ENCODE data around the gene FAM117B. TPM values are rescaled to one million over a fixed set of nuclear protein-coding genes. Genes with fewer than 3 reads are reported as not detected.

FAM117B gene
- total and polyA plus RNA-seq, 7 donors = 3.6 to 8.9 (median 4.6) TPM

DNA sequence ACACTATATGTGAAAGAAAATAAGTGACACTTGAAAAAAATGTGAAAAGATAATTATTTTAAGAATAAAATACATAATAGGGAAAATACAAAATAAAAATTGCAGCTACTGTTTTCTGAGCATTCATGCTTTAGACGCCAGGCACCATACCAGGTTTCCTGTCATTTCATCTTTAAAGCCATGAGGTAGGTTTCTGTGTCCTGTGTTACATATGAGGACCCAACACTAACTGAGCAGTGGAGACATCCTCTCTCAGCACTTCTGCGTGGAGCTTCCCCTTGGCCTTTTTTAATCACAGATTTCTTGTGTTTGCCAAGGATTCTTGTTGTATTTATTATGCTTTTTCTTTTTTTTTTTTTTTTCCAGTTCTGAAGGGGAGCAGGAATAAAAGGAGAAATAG, 117.3 kb downstream of the FAM117B start:
- intact Hi-C loops (cut with DNase I) = no loop called here
- no peaks in the 10 kb centered on the region for H3K27me3 ChIP-seq
- no peaks in the 10 kb centered on the region for H3K9me3 ChIP-seq
- H3K36me3 ChIP-seq = no peaks in the 10 kb centered on the region
- WGBS, 2 donors = 72 to 92% methylated on average over 2 of the region's 2 CpGs
- H3K4me3 ChIP-seq = no peak overlapping the region
- no peak overlapping the region for H3K27ac ChIP-seq
- DNase-seq = no peak
- H3K4me1 ChIP-seq = peaks cover 0 to under 1% (median 0%) of the 10 kb centered on the region in 4 donors
- TF ChIP-seq CTCF (IDR thresholded peaks at IDR 0.05) = no peak
- TF ChIP-seq POLR2A (IDR thresholded peaks at IDR 0.05) = no peak

DNA sequence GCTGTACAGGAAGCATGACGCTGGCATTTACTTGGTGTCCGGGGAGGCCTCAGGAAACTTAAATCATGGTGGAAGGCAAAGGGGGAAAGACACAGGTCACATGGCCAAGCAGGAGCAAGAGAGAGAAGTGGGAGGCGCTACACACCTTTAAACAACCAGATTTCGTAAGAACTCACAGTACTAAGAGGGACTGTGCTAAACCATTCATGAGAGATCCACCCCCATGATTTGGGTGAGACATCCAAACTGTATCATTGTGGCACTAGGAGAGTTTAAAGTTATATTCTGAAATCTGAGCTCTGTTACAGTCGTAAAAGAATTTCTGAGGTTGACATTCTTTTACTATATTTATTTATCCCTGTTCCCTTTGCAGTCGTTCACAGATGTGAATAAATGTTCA, 120.2 kb downstream of the FAM117B start:
- Histone ChIP-seq H3K9me3 (no peaks in the 10 kb centered on the region), H3K4me1 (peaks cover 0 to 21% (median 12%) of the 10 kb centered on the region in 4 donors), H3K27ac (no peak overlapping the region), H3K27me3 (no peaks in the 10 kb centered on the region), H3K4me3 (no peak overlapping the region), H3K36me3 (peaks cover 0 to 5% (median 2%) of the 10 kb centered on the region in 4 donors)
- DNase-seq = no peak
- 66 to 82% methylated on average over 6 of the region's 6 CpGs for WGBS, 2 donors
- no peak for TF ChIP-seq POLR2AphosphoS5 (IDR thresholded peaks at IDR 0.05)
- TF ChIP-seq CTCF (IDR thresholded peaks at IDR 0.05) = no peak
- no peak for TF ChIP-seq EP300 (IDR thresholded peaks at IDR 0.05)
- TF ChIP-seq POLR2A (IDR thresholded peaks at IDR 0.05) = no peak
- intact Hi-C loops (cut with DNase I) = no loop called here

DNA sequence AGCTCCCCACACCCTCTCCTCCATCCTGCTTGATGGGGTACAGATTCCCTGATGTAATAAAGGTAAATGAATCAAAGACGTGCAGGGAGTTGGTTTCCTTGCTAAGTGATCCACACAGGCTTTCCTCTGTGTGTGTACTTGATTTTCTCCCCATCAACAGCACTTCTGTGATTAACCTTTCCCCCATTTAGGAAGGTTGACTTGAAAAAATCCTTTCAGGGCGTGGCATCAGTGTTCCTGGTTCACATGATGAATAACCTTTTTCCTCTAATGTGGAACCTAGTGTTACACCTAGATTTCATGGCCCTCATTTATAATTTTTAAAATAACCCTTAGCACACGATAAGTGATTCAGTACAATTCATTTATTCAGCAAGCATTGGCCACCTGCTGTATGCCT, 121.8 kb downstream of the FAM117B start:
- DNase-seq = no peak
- H3K9me3 ChIP-seq = no peaks in the 10 kb centered on the region
- H3K4me1 ChIP-seq = peaks cover 0 to 21% (median 12%) of the 10 kb centered on the region in 4 donors
- intact Hi-C loops (cut with DNase I) = no loop called here
- peaks cover 0 to 7% (median 2%) of the 10 kb centered on the region in 4 donors for H3K36me3 ChIP-seq
- no peak overlapping the region for H3K27ac ChIP-seq
- no peak overlapping the region for H3K4me3 ChIP-seq
- WGBS, 2 donors = 25 to 74% methylated on average over 3 of the region's 3 CpGs
- no peaks in the 10 kb centered on the region for H3K27me3 ChIP-seq
- no peak for TF ChIP-seq EP300 (IDR thresholded peaks at IDR 0.05)
- no peak for TF ChIP-seq POLR2AphosphoS5 (IDR thresholded peaks at IDR 0.05)
- TF ChIP-seq CTCF (IDR thresholded peaks at IDR 0.05) = no peak
- TF ChIP-seq POLR2A (IDR thresholded peaks at IDR 0.05) = no peak

- no peak for TF ChIP-seq CTCF (IDR thresholded peaks at IDR 0.05)
- no peak for TF ChIP-seq POLR2A (IDR thresholded peaks at IDR 0.05)
- TF ChIP-seq POLR2AphosphoS5 (IDR thresholded peaks at IDR 0.05) = no peak
- TF ChIP-seq EP300 (IDR thresholded peaks at IDR 0.05) = no peak
- no peaks in the 10 kb centered on the region for H3K9me3 ChIP-seq
- no peak for DNase-seq
- no peaks in the 10 kb centered on the region for H3K27me3 ChIP-seq
- H3K36me3 ChIP-seq = peaks cover 0 to 7% (median 2%) of the 10 kb centered on the region in 4 donors
- H3K4me3 ChIP-seq = no peak overlapping the region
- H3K4me1 ChIP-seq = peaks cover 0 to 21% (median 12%) of the 10 kb centered on the region in 4 donors
- intact Hi-C loops (cut with DNase I) = no loop called here
- H3K27ac ChIP-seq = peak overlapping the region in 1 of 4 donors; percentile 19
- WGBS, 2 donors = 80 to 87% methylated on average over 5 of the region's 5 CpGs
Measured at GRCh38 chr2:202757339-202757738, 122.6 kb downstream of the FAM117B start.

- DNase-seq = no peak
- WGBS, 2 donors = 32 to 58% methylated on average over 4 of the region's 4 CpGs
- peak overlapping the region in 2 of 4 donors; percentile 16 to 19 for H3K27ac ChIP-seq
Measured at GRCh38 chr2:202758128-202758527, 123.4 kb downstream of the FAM117B start.

More at GRCh38 chr2:202758128-202758527, 123.4 kb downstream of the FAM117B start:
- Histone ChIP-seq H3K36me3 (peaks cover 0 to 7% (median 2%) of the 10 kb centered on the region in 4 donors), H3K4me1 (peaks cover 0 to 21% (median 12%) of the 10 kb centered on the region in 4 donors), H3K27me3 (no peaks in the 10 kb centered on the region), H3K4me3 (no peak overlapping the region), H3K9me3 (no peaks in the 10 kb centered on the region)
- intact Hi-C loops (cut with DNase I) = no loop called here
- peak in 1 of 4 donors; percentile 6 for TF ChIP-seq EP300 (IDR thresholded peaks at IDR 0.05)
- TF ChIP-seq CTCF (IDR thresholded peaks at IDR 0.05) = no peak
- TF ChIP-seq POLR2AphosphoS5 (IDR thresholded peaks at IDR 0.05) = peak in 1 of 4 donors; percentile 6
- TF ChIP-seq POLR2A (IDR thresholded peaks at IDR 0.05) = no peak

Data from sigmoid colon (tissue), 7 donors.